GM18519 (cell line): ENCODE results near the gene CCR4.
"Not testable (repeated sequence)": the region's sequence is repeated elsewhere in the genome, so short reads cannot be mapped to it uniquely, and the experiment has no call there.

Experiments used
- ATAC-seq: cut with Tn5 transposase; IDR thresholded peaks from one replicate; pipeline ENCODE4 v1.9.1; 2021; ENCODE audit warnings: mild to moderate bottlenecking, moderate library complexity; ENCODE audit not compliant: unreplicated experiment, low FRiP score

Gene CCR4

DNA sequence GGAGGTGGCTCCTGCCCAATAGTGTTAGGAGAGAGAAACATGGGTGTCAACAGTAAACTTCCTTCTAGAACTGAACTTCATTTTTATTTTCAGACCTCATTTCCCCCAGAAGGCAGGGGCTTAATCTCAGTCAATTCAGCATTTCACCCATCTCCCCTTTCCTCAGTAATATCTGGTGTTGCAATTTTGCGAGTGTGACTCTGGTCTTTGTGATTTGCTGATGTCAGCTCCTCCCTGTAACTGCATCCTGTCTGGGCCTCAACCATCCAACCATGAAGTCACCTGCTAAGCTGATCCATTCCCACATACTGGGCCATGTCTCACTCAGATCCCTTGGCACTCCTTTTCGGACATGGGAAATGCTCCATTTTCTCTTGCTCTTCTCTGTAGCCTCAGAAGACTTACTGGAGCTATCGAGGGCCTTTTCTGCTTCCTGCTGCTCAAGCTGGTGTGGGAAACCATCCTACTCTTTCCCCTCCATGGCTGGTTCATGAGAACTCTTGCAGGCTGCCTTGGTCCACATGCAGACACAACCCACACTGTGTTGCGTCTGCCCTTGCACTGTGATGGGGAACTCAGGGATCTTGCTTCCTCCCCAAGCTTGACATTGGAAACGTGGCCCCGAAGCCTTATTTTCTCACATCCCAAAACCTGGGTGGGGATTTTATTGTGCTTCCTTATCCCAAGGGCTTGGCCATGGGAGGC lies 24.6 kb downstream of the CCR4 start:
- no peak for ATAC-seq

GRCh38 chr3:32977861-32978260 lies 26.4 kb downstream of the CCR4 start:
- no peak for ATAC-seq

DNA sequence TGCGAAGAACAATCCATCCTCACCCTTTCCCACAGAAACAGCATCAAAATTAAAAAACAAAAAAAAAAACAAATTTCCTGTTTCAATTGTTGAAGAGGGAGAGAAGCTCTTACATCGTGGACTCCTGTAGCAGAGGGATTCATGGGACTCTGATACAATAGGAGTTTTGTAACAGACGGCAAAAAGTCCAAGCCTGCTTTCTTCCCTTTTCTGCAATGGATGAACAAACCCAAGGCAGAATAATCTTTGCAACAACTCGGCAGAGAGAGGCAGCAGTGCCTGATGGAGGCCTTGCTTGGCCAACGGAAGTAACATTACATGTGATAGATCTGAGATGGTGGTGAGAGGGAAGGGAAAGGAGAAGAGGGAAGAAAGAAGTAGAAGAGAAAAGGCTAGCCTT lies 26.9 kb downstream of the CCR4 start:
- no peak for ATAC-seq

DNA sequence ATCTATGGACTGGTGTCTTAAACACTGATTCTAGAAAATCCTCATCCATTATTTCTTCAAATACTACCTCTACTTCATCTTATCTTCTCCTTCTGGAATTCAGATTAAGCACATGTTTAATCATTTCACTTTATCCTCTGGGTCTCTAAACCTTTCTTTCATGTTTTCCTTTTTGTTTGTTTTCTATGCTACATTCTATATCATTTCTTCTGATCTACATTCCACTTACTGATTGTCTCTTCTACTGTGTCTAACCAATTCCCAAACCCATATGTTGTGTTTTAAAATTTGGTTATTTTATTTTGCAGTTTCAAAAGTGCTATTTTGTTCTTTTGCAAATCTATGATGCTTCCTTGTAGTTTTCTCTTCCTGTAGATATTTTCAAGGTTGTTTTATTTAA lies 31.7 kb downstream of the CCR4 start:
- no peak for ATAC-seq

- not testable (repeated sequence) for ATAC-seq
These were observed 33.5 kb downstream of the CCR4 start for GRCh38 chr3:32984918-32985317.

GRCh38 chr3:32989171-32989570 lies 37.7 kb downstream of the CCR4 start:
- ATAC-seq, result no peak

- ATAC-seq, result no peak
These were observed 38.7 kb downstream of the CCR4 start for GRCh38 chr3:32990116-32990515.

DNA sequence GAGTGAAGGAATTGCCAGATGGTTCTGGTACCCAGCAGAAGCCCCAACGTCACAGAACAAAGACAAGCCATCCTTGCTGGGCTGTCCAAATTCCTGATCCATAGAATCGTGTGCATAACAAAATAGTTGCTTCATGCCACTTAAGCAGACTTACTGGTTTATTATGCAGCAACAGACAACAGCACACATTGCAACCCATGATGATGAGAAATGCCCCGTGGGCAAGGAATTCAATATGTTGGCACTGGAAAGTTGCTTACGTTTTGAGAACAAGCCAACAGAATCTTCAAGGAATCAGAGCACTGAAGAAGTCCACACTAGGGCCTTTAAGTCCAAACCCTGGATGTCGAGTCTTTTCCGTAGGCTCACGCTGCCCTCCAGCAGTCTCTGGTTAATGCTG lies 40.3 kb downstream of the CCR4 start:
- no peak for ATAC-seq

- no peak for ATAC-seq
These were observed 40.9 kb downstream of the CCR4 start for GRCh38 chr3:32992310-32992686.

DNA sequence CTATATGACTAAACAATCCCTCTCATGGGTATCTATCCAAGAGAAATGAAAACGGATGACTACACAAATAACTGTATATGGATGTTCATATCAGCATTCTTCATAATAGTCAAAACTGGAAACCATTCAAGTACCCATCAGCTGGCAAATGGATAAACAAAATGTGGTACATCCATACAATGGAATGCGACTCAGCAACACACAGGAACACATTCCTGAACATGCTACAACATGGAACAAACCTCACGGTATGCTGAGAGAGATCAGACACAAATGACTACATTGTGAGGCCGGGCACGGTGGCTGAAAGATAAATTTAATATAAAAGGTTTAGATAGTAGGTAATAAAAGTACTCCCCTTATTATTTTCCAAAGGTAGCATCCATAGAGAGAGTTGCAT lies 42.6 kb downstream of the CCR4 start:
- ATAC-seq, result no peak

GRCh38 chr3:32995098-32995497 lies 43.7 kb downstream of the CCR4 start:
- ATAC-seq, result no peak

DNA sequence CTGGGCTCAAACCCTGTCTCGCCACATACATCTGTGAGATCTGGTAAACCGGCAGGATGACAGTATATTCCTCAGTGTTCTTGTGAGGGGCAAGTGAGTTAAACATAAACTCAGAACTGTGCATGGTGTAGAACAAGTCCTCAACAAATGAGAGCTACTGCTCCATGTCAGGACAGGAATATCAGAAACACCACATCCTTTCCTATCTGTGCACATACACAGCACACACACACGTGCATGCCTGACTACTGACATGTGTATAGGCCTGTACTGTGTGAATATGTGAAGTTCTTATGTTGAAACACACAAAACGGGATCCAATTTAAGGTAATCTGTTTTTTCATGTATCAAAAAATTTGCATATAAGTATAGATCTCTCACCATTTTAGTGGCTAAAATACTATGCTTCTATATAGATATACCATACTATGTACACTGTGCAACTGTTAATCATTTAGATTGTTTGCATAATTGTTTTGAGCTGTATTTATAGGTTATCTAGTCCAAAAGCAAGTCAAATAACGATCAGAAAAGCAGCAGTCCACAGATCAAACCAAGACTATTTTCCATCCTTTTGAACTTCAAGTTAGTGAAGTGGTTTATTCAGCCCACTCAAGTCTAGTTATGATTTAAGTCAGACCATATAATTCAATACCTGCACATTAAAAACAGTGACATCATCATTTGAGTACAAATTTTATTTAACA lies 44.8 kb downstream of the CCR4 start:
- ATAC-seq, result no peak

GRCh38 chr3:32996755-32997091 lies 45.3 kb downstream of the CCR4 start:
- ATAC-seq, result no peak

DNA sequence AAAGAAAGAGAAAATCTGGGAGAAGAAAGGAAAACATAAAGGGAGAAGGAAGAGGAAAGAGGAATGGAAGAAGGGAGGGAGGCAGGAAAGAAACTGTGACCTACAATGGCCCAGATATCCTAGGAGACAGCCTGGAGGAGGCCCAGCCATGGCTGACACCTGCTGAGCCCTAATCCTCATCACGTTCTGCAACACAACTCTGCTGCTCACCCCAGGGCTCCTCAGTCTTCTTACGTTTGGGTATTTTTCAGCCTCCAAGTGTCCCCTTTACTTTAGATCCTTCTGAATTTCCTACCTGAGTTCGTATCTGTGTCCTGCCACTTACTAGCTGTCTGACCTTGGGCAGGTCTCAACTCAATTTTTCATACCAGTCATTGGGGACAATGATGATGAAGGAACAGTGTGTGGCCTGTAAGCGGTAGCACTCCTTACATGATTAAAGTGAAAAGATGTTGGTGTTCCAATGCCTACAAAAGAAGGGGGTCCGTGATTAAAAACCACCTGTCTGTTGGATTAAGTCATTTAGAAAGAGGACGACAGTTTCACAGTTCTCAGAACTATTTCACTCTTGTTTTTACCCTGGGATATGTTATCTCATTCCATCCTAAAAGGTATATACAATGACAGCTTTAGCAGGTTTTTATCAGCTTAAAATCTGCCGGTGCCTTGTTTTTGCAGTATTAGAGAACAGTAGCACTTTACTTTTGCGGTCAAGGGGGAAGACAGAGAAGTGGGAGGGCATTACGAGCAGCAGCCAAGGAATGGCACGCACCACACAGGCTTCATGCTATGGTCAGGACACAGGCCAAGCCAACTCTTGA lies 47.4 kb downstream of the CCR4 start:
- no peak for ATAC-seq

- no peak for ATAC-seq
These were observed 49.4 kb downstream of the CCR4 start for GRCh38 chr3:33000691-33001385.

GRCh38 chr3:33001889-33002288 lies 50.4 kb downstream of the CCR4 start:
- no peak for ATAC-seq

GRCh38 chr3:33003308-33003707 lies 51.9 kb downstream of the CCR4 start:
- no peak for ATAC-seq

- no peak for ATAC-seq
These were observed 52.8 kb downstream of the CCR4 start for GRCh38 chr3:33004205-33004604.

- ATAC-seq, result no peak
These were observed 53.5 kb downstream of the CCR4 start for GRCh38 chr3:33004961-33005360.
